A673 (cell line): ENCODE measurements around the gene LRCH1. TPM values are rescaled to one million over a fixed set of nuclear protein-coding genes. Genes with fewer than 3 reads are reported as not detected.
"Not testable (repeated sequence)": the region's sequence is repeated elsewhere in the genome, so short reads cannot be mapped to it uniquely, and the experiment has no call there.

Experiments used
- BruUV-seq: library from RNA; stranded (reverse); fragments of 400-500 nt; replicated peaks from 2 replicates; lab custom pipeline; 2021; lab: Mats Ljungman, UMichigan
- CTCF ChIA-PET: fragments of 300-600 bp; sonication (Branson Sonifier 250); formaldehyde crosslinking; loops from one replicate; lab custom pipeline; 2022; ENCODE audit warnings: antibody characterized with exemption; lab: Charles Lee
- POLR2A ChIA-PET: fragments of 300-600 bp; sonication (Branson Sonifier 250); formaldehyde crosslinking; loops from one replicate; lab custom pipeline; 2022; ENCODE audit warnings: antibody characterized with exemption; ENCODE audit not compliant: low non-redundant PET; lab: Charles Lee
- DNase-seq: peaks from one replicate; pipeline ENCODE4 v3.0.0-alpha.2; 2015; ENCODE audit warnings: low spot score
- H3K27ac ChIP-seq: fragments of 200-600 bp; sonication (generic); 2 replicates; pipeline ENCODE4 v1.5.1; 2016; ENCODE audit warnings: mixed run types, low read depth, mild to moderate bottlenecking, mixed read lengths, antibody characterized with exemption, low read length; ENCODE audit not compliant: poor library complexity, severe bottlenecking
- H3K27me3 ChIP-seq: fragments of 200-600 bp; sonication (generic); replicated peaks from 2 replicates; pipeline ENCODE4 v1.6.1; 2017; ENCODE audit warnings: mixed run types, low read depth, mild to moderate bottlenecking, mixed read lengths, antibody characterized with exemption, low read length; ENCODE audit not compliant: insufficient read depth, poor library complexity
- H3K36me3 ChIP-seq: fragments of 200-600 bp; sonication (generic); 2 replicates; pipeline ENCODE4 v1.6.1; 2016; ENCODE audit warnings: mixed run types, mild to moderate bottlenecking, mixed read lengths, antibody characterized with exemption, low read length; ENCODE audit not compliant: insufficient read depth, poor library complexity, severe bottlenecking
- H3K4me1 ChIP-seq: fragments of 200-600 bp; sonication (generic); 2 replicates; pipeline ENCODE4 v1.6.1; 2017; ENCODE audit warnings: mixed run types, mild to moderate bottlenecking, mixed read lengths, antibody characterized with exemption, low read length; ENCODE audit not compliant: insufficient read depth, poor library complexity, severe bottlenecking
- H3K4me3 ChIP-seq: fragments of 200-600 bp; sonication (generic); 2 replicates; pipeline ENCODE4 v1.5.1; 2016; ENCODE audit warnings: low read depth, mixed run types, mild to moderate bottlenecking, mixed read lengths, low read length; ENCODE audit not compliant: poor library complexity, severe bottlenecking
- H3K9me3 ChIP-seq: fragments of 200-600 bp; sonication (generic); 2 replicates; pipeline ENCODE4 v1.6.1; 2016; ENCODE audit warnings: mixed run types, low read depth, mild to moderate bottlenecking, mixed read lengths, antibody characterized with exemption, low read length; ENCODE audit not compliant: poor library complexity, severe bottlenecking
- EZH2 ChIP-seq: fragments of 200-600 bp; sonication (generic); IDR thresholded peaks from 2 replicates; pipeline ENCODE4 v1.6.1; 2017; ENCODE audit warnings: borderline replicate concordance, low read depth, mild to moderate bottlenecking, mixed read lengths, antibody characterized with exemption, low read length; ENCODE audit not compliant: poor library complexity, severe bottlenecking
- intact Hi-C: fragments of 100-400 bp; cut with micrococcal nuclease; formaldehyde crosslinking; loops from one replicate; pipeline ENCODE4 v1.10.0; 2022; ENCODE audit not compliant: unreplicated experiment
- total RNA-seq: library from RNA; stranded (reverse); gene quantifications from 2 replicates; pipeline ENCODE4 v1.2.3, GENCODE V29; 2021
- TF ChIP-seq, protein P1 (sequence below): fragments of 300-800, 200-600 bp; sonication (generic); conservative IDR thresholded peaks from 2 replicates; pipeline ENCODE4 v1.5.1; 2017; ENCODE audit warnings: low read depth, mild to moderate bottlenecking, antibody characterized with exemption, low read length, moderate library complexity, mixed read lengths

The LRCH1 gene
- total RNA-seq, 1 experiment from 2014 or later: 25.3 TPM

GRCh38 chr13:46509981-46510380 lies 43.0 kb upstream of the LRCH1 start:
- Histone ChIP-seq H3K36me3 (no peaks in the 10 kb centered on the region), H3K4me1 (no peaks in the 10 kb centered on the region), H3K4me3 (no peak overlapping the region), H3K9me3 (no peaks in the 10 kb centered on the region), H3K27ac (no peak overlapping the region), H3K27me3 (no peaks in the 10 kb centered on the region)
- no peak for TF ChIP-seq EZH2
- TF ChIP-seq, protein P1, sequence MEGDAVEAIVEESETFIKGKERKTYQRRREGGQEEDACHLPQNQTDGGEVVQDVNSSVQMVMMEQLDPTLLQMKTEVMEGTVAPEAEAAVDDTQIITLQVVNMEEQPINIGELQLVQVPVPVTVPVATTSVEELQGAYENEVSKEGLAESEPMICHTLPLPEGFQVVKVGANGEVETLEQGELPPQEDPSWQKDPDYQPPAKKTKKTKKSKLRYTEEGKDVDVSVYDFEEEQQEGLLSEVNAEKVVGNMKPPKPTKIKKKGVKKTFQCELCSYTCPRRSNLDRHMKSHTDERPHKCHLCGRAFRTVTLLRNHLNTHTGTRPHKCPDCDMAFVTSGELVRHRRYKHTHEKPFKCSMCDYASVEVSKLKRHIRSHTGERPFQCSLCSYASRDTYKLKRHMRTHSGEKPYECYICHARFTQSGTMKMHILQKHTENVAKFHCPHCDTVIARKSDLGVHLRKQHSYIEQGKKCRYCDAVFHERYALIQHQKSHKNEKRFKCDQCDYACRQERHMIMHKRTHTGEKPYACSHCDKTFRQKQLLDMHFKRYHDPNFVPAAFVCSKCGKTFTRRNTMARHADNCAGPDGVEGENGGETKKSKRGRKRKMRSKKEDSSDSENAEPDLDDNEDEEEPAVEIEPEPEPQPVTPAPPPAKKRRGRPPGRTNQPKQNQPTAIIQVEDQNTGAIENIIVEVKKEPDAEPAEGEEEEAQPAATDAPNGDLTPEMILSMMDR: no peak
- CTCF ChIA-PET: no interaction called here
- intact Hi-C loops: no loop called here
- BruUV-seq: no TSS peak
- DNase-seq: no peak
- POLR2A ChIA-PET: no interaction called here

DNA sequence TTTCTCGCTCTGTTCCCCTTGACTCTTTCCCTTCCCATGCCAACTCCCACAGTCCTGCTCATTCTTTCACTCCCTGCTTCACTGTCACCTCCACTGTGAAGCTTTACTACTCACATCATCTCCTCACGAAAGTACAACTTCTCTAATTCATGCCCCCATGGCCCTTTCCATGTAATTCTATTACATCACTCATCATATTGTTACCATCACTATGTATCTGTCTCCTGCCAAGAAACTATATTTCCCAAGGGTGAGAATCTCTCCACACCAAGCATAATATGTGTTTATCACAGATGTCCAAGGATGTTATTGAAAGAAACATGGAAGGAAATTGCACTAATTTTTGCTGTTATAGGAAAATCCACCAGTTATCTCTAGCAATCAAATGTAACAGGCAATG lies 37.2 kb upstream of the LRCH1 start:
- POLR2A ChIA-PET: no interaction called here
- no peak for DNase-seq
- CTCF ChIA-PET: interaction anchor here (0.6 kb wide), 1 partner anchor 15 kb away, joined by 8 read pairs; no protein-coding TSS in a partner anchor
- H3K4me3 ChIP-seq: no peak overlapping the region
- H3K4me1 ChIP-seq: peaks cover 21% of the 10 kb centered on the region
- no peaks in the 10 kb centered on the region for H3K9me3 ChIP-seq
- no TSS peak for BruUV-seq
- TF ChIP-seq, protein P1: no peak
- no peak for TF ChIP-seq EZH2
- H3K36me3 ChIP-seq: no peaks in the 10 kb centered on the region
- intact Hi-C loops: no loop called here
- H3K27ac ChIP-seq: peak overlapping the region; percentile 10
- H3K27me3 ChIP-seq: no peaks in the 10 kb centered on the region

- intact Hi-C loops: no loop called here
- DNase-seq: peak; percentile 90
- no TSS peak for BruUV-seq
- Histone ChIP-seq H3K27ac (peak overlapping the region; percentile 10), H3K36me3 (no peaks in the 10 kb centered on the region), H3K27me3 (no peaks in the 10 kb centered on the region), H3K4me1 (peaks cover 21% of the 10 kb centered on the region), H3K4me3 (peak overlapping the region; percentile 2), H3K9me3 (peaks cover 6% of the 10 kb centered on the region)
- CTCF ChIA-PET: no interaction called here
- POLR2A ChIA-PET: no interaction called here
- no peak for TF ChIP-seq EZH2
- TF ChIP-seq, protein P1: no peak
These were observed 36.2 kb upstream of the LRCH1 start for GRCh38 chr13:46516599-46517338.

GRCh38 chr13:46517748-46518147 lies 35.2 kb upstream of the LRCH1 start:
- peaks cover 21% of the 10 kb centered on the region for H3K4me1 ChIP-seq
- H3K27ac ChIP-seq, H3K4me3 ChIP-seq, CTCF ChIA-PET, DNase-seq, H3K36me3 ChIP-seq, BruUV-seq, H3K9me3 ChIP-seq, H3K27me3 ChIP-seq, intact Hi-C loops, POLR2A ChIA-PET: not testable (repeated sequence)
